GM12878 (cell line): ENCODE data around the gene NAT8L. TPM values are rescaled to one million over a fixed set of nuclear protein-coding genes. Genes with fewer than 3 reads are reported as not detected.

Experiments used
- ATAC-seq: fragments of 200-7000 bp; cut with Tn5 transposase; 3 replicates; pipeline ENCODE4 v1.9.1; 2020; ENCODE audit warnings: mild to moderate bottlenecking, moderate library complexity
- BruUV-seq: library from RNA; stranded (reverse); fragments of 400-500 nt; replicated peaks from 2 replicates; lab custom pipeline; 2021; lab: Mats Ljungman, UMichigan
- CTCF ChIA-PET: fragments of 300-600 bp; sonication (Branson Sonifier 250); formaldehyde crosslinking; extraction: SDS; loops from one replicate; lab custom pipeline; 2021; ENCODE audit warnings: inconsistent platforms; lab: Yijun Ruan, JAX
- POLR2A ChIA-PET: fragments of 350-600 bp; formaldehyde crosslinking; extraction: SDS; loops from one replicate; lab custom pipeline; 2021; ENCODE audit warnings: inconsistent platforms; lab: Charles Lee
- RAD21 ChIA-PET: fragments of 300-600 bp; sonication (Branson Sonifier 250); formaldehyde crosslinking; loops from one replicate; lab custom pipeline; 2023; ENCODE audit warnings: antibody characterized with exemption; ENCODE audit not compliant: unreplicated experiment; lab: Charles Lee
- SMC1A ChIA-PET: fragments of 300-600 bp; sonication (Branson Sonifier 250); formaldehyde crosslinking; loops from one replicate; lab custom pipeline; 2023; ENCODE audit not compliant: unreplicated experiment, uncharacterized antibody; lab: Charles Lee
- DNase-seq: peaks from one replicate; pipeline ENCODE4 v3.0.0-alpha.2; 2011; ENCODE audit warnings: low read depth, low spot score
- FAIRE-seq: peaks from 3 replicates; lab custom pipeline; 2011; peaks lifted over from hg19 to GRCh38; lab: Jason Lieb, UNC
- H2AFZ ChIP-seq: 2 replicates; pipeline ENCODE4 v1.6.0; 2011; ENCODE audit warnings: low read depth, low read length, control low read depth; ENCODE audit not compliant: control insufficient read depth
- H3K27ac ChIP-seq: 2 replicates; pipeline ENCODE4 v1.5.1; 2011; ENCODE audit warnings: control low read depth; ENCODE audit not compliant: control insufficient read depth, insufficient read depth
- H3K27me3 ChIP-seq, 2 experiments: replicated peaks in 1 of 2; 2 replicates each; pipeline versions ENCODE4 v1.6.0 to v1.6.1; 2011; ENCODE audit warnings: low read length in 1 of 2; ENCODE audit not compliant: control insufficient read depth in 2 of 2, insufficient read depth in 2 of 2
- H3K36me3 ChIP-seq, 2 experiments: 2 replicates each; pipeline ENCODE4 v1.5.1; 2011; ENCODE audit warnings: low read length in 1 of 2; ENCODE audit not compliant: control insufficient read depth in 2 of 2, insufficient read depth in 2 of 2
- H3K4me1 ChIP-seq: 2 replicates; pipeline ENCODE4 v1.6.1; 2011; ENCODE audit warnings: mild to moderate bottlenecking, low read length, moderate library complexity, mixed read lengths; ENCODE audit not compliant: control insufficient read depth, insufficient read depth
- H3K4me2 ChIP-seq: 2 replicates; pipeline ENCODE4 v1.6.0; 2011; ENCODE audit warnings: control low read depth; ENCODE audit not compliant: control insufficient read depth, insufficient read depth
- H3K4me3 ChIP-seq: fragments of 200-600 bp; sonication (generic); 2 replicates; pipeline ENCODE4 v1.5.1; 2016
- H3K79me2 ChIP-seq: 2 replicates; pipeline ENCODE4 v1.6.0; 2011; ENCODE audit warnings: low read length; ENCODE audit not compliant: control insufficient read depth, insufficient read depth
- H3K9ac ChIP-seq: 2 replicates; pipeline ENCODE4 v1.8.0; 2011; ENCODE audit warnings: low read length, control low read depth, mixed read lengths; ENCODE audit not compliant: control insufficient read depth, insufficient read depth
- H3K9me3 ChIP-seq: replicated peaks from 3 replicates; pipeline ENCODE4 v1.5.1; 2011; ENCODE audit warnings: mild to moderate bottlenecking, low read length; ENCODE audit not compliant: control insufficient read depth, insufficient read depth
- H4K20me1 ChIP-seq: 2 replicates; pipeline ENCODE4 v1.6.0; 2011; ENCODE audit not compliant: control insufficient read depth, insufficient read depth
- CBX5 ChIP-seq: sonication (generic); IDR thresholded peaks from 2 replicates; pipeline ENCODE4 v1.6.1; 2016; ENCODE audit warnings: low read depth, moderate library complexity, mild to moderate bottlenecking, inconsistent platforms
- CUX1 ChIP-seq: IDR thresholded peaks from 2 replicates; pipeline ENCODE4 v1.6.1; 2012; ENCODE audit warnings: improper control_type of control experiment, low read depth, low read length; ENCODE audit not compliant: insufficient replicate concordance
- HSF1 ChIP-seq: fragments of 150-350 bp; IDR thresholded peaks from 2 replicates; pipeline ENCODE4 v1.6.1; 2014; ENCODE audit warnings: mild to moderate bottlenecking, low read depth, low read length
- SIN3A ChIP-seq: IDR thresholded peaks from 2 replicates; pipeline ENCODE4 v1.6.1; 2012; ENCODE audit warnings: low read depth, low read length, improper control_type of control experiment
- SIX5 ChIP-seq: IDR thresholded peaks from 2 replicates; pipeline ENCODE4 v1.6.1; 2011; ENCODE audit warnings: mild to moderate bottlenecking, low read depth, low read length, moderate library complexity; ENCODE audit not compliant: severe bottlenecking
- STAT1 ChIP-seq: fragments of 450-650 bp; conservative IDR thresholded peaks from 2 replicates; pipeline ENCODE4 v1.6.1; 2014; ENCODE audit warnings: antibody characterized with exemption, mild to moderate bottlenecking
- TCF7 ChIP-seq: IDR thresholded peaks from 2 replicates; pipeline ENCODE4 v1.6.1; 2014; ENCODE audit warnings: antibody characterized with exemption, borderline replicate concordance
- ZZZ3 ChIP-seq: IDR thresholded peaks from 2 replicates; pipeline ENCODE4 v1.6.1; 2011; ENCODE audit warnings: low read depth; ENCODE audit not compliant: control insufficient read depth, insufficient read length
- WGBS: methylation state at CpG from one replicate; pipeline ENCODE4 v1.1.6; 2016; ENCODE audit warnings: low lambda C conversion rate; ENCODE audit not compliant: insufficient replicate concordance, insufficient coverage; ENCODE audit errors: missing lambda C conversion rate; 5-methylcytosine and 5-hydroxymethylcytosine counted together
- in situ Hi-C: fragments of 300-500 bp; cut with MboI; formaldehyde crosslinking; loops from 9 replicates; pipeline ENCODE4 v1.14.3; 2018; ENCODE audit warnings: mixed read lengths
- intact Hi-C: fragments of 100-400 bp; cut with micrococcal nuclease; formaldehyde crosslinking; loops from one replicate; pipeline ENCODE4 v1.14.2; 2022; ENCODE audit not compliant: unreplicated experiment
- polyA plus RNA-seq, 11 experiments: library from polyadenylated mRNA; depleted of rRNA in 4 of 11; unstranded in 6 of 11; stranded (reverse) in 5 of 11; fragments of >200 nt; fragmentation: Nextera tagmentation in 4 of 11; fragmentation: Illumina TruSeq in 1 of 11; extraction: Ambion mirVana in 4 of 11; extraction: Trizol in 1 of 11; gene quantifications; 1 replicate in 1 of 11; 2 replicates in 10 of 11; pipeline versions ENCODE4 v1.2.1 to v1.2.3, GENCODE V29; 2011 to 2016; ENCODE audit warnings: inconsistent platforms in 2 of 11, missing spikeins in 2 of 11, low read depth in 1 of 11
- total RNA-seq, 4 experiments: library from RNA; depleted of rRNA in 3 of 4; stranded (reverse); fragments of >200 nt in 3 of 4; fragmentation: Illumina TruSeq in 1 of 4; extraction: Trizol in 1 of 4; gene quantifications; 2 replicates each; pipeline versions ENCODE4 v1.2.1 to v1.2.3, GENCODE V29; 2013 to 2021
- TF ChIP-seq, protein P1 (sequence below): fragments of 450-650 bp; IDR thresholded peaks from 2 replicates; pipeline ENCODE4 v1.6.1; 2016; ENCODE audit warnings: mild to moderate bottlenecking

The NAT8L gene
- total and polyA plus RNA-seq, 10 of the 15 experiments (the other 5 are each of a cell fraction or from before 2014, with no cell fraction given) = 0.01 to 0.31 (median 0.11) TPM; not detected in 5

- no peak overlapping the region for H3K27ac ChIP-seq
- H3K4me1 ChIP-seq = no peaks in the 10 kb centered on the region
- H3K4me3 ChIP-seq = no peak overlapping the region
- H3K79me2 ChIP-seq = no peaks in the 10 kb centered on the region
- TF ChIP-seq, protein P1, sequence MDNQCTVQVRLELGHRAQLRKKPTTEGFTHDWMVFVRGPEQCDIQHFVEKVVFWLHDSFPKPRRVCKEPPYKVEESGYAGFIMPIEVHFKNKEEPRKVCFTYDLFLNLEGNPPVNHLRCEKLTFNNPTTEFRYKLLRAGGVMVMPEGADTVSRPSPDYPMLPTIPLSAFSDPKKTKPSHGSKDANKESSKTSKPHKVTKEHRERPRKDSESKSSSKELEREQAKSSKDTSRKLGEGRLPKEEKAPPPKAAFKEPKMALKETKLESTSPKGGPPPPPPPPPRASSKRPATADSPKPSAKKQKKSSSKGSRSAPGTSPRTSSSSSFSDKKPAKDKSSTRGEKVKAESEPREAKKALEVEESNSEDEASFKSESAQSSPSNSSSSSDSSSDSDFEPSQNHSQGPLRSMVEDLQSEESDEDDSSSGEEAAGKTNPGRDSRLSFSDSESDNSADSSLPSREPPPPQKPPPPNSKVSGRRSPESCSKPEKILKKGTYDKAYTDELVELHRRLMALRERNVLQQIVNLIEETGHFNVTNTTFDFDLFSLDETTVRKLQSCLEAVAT = no peak
- TF ChIP-seq TCF7 = no peak
- TF ChIP-seq CBX5 = no peak
- TF ChIP-seq ZZZ3 = no peak
- TF ChIP-seq SIN3A = no peak
- no peak for TF ChIP-seq CUX1
- TF ChIP-seq SIX5 = no peak
- no peak for TF ChIP-seq HSF1
- TF ChIP-seq STAT1 = no peak
- ATAC-seq = no peak
- DNase-seq = no peak
- H3K9ac ChIP-seq = no peak overlapping the region
- intact Hi-C loops (no loop called here), in situ Hi-C loops (no loop called here)
- RAD21 ChIA-PET = no interaction called here
- no peaks in the 10 kb centered on the region for H3K36me3 ChIP-seq
- SMC1A ChIA-PET = no interaction called here
- H3K4me2 ChIP-seq = no peak overlapping the region
- H2AFZ ChIP-seq = no peak overlapping the region
- CTCF ChIA-PET = no interaction called here
- H3K27me3 ChIP-seq = peaks cover 0 to 2% of the 10 kb centered on the region in 2 experiments; a peak in 2 of 4 replicates
- no peak for FAIRE-seq
- 45% methylated on average over 15 of the region's 15 CpGs for WGBS
- H4K20me1 ChIP-seq = no peaks in the 10 kb centered on the region
- H3K9me3 ChIP-seq = no peaks in the 10 kb centered on the region
- POLR2A ChIA-PET = no interaction called here
- no TSS peak for BruUV-seq
These were observed 24.1 kb downstream of the NAT8L start for GRCh38 chr4:2083116-2083825.
